GM12875 (cell line): ENCODE measurements around the gene BICC1.

Experiments used
- H3K4me3 ChIP-seq: one replicate; pipeline ENCODE4 v1.5.1; 2011; ENCODE audit warnings: low read depth, low read length, control low read depth
- CTCF ChIP-seq: IDR thresholded peaks from 2 replicates; pipeline ENCODE4 v1.5.1; 2011; ENCODE audit warnings: low read depth, mild to moderate bottlenecking, control low read depth, inconsistent platforms, low read length, moderate library complexity, borderline replicate concordance; ENCODE audit not compliant: insufficient read depth

Gene BICC1

GRCh38 chr10:58700591-58700990 is 187.9 kb downstream of the BICC1 start:
- no peak overlapping the region for H3K4me3 ChIP-seq
- no peak for TF ChIP-seq CTCF

- H3K4me3 ChIP-seq, result no peak overlapping the region
- no peak for TF ChIP-seq CTCF
Observed at GRCh38 chr10:58701405-58702135, 188.9 kb downstream of the BICC1 start.

- no peak for TF ChIP-seq CTCF
- no peak overlapping the region for H3K4me3 ChIP-seq
Observed at GRCh38 chr10:58704226-58704625, 191.6 kb downstream of the BICC1 start.

- no peak overlapping the region for H3K4me3 ChIP-seq
- TF ChIP-seq CTCF, result no peak
Observed at GRCh38 chr10:58704671-58705141, 192.0 kb downstream of the BICC1 start.

- no peak overlapping the region for H3K4me3 ChIP-seq
- no peak for TF ChIP-seq CTCF
Observed at GRCh38 chr10:58706836-58707235, 194.2 kb downstream of the BICC1 start.

GRCh38 chr10:58712141-58712540 is 199.5 kb downstream of the BICC1 start:
- no peak for TF ChIP-seq CTCF
- no peak overlapping the region for H3K4me3 ChIP-seq

- no peak for TF ChIP-seq CTCF
- H3K4me3 ChIP-seq, result no peak overlapping the region
Observed at GRCh38 chr10:58712982-58713381, 200.3 kb downstream of the BICC1 start.
